SK-N-SH (cell line): ENCODE results near the gene MRFAP1L1. TPM values are rescaled to one million over a fixed set of nuclear protein-coding genes. Genes with fewer than 3 reads are reported as not detected.
"Not testable (repeated sequence)": the region's sequence is repeated elsewhere in the genome, so short reads cannot be mapped to it uniquely, and the experiment has no call there.

Experiments used
- CTCF ChIA-PET: fragments of 300-600, 350-600 bp; formaldehyde crosslinking; extraction: SDS; loops from one replicate; lab custom pipeline; 2021; lab: Yijun Ruan, JAX
- POLR2A ChIA-PET: fragments of 350-600 bp; sonication (Branson Sonifier 250); formaldehyde crosslinking; extraction: SDS; loops from one replicate; lab custom pipeline; 2020; ENCODE audit warnings: antibody characterized with exemption, inconsistent platforms; lab: Yijun Ruan, JAX
- DNase-seq: peaks from one replicate; pipeline ENCODE4 v3.0.0; 2012
- H2AFZ ChIP-seq: fragments of 200-600 bp; sonication (generic); 2 replicates; pipeline ENCODE4 v1.8.1; 2016; ENCODE audit warnings: antibody characterized with exemption, mild to moderate bottlenecking, low read depth
- H3F3A ChIP-seq: fragments of 200-600 bp; sonication (generic); replicated peaks from 2 replicates; pipeline ENCODE3; 2016; ENCODE audit warnings: antibody characterized with exemption, mild to moderate bottlenecking; ENCODE audit not compliant: insufficient read depth
- H3K27ac ChIP-seq, 2 experiments: fragments of 200-500 bp in 1 of 2; fragments of 200-600 bp in 1 of 2; sonication (Bioruptor generic) in 1 of 2; sonication (generic), shearing (Covaris generic) in 1 of 2; 2 replicates each; pipeline versions ENCODE4 v1.5.1 to v1.6.1; 2014 to 2016; ENCODE audit warnings: low read depth in 2 of 2, inconsistent platforms in 1 of 2, low read length in 1 of 2, mild to moderate bottlenecking in 1 of 2, mixed read lengths in 1 of 2
- H3K27me3 ChIP-seq: fragments of 200-600 bp; sonication (generic), shearing (Covaris generic); 2 replicates; pipeline ENCODE4 v1.6.1; 2016; ENCODE audit warnings: mixed run types; ENCODE audit not compliant: insufficient read depth
- H3K36me3 ChIP-seq, 2 experiments: fragments of 200-500 bp in 1 of 2; fragments of 200-600 bp in 1 of 2; sonication (Bioruptor generic) in 1 of 2; sonication (generic) in 1 of 2; replicated peaks in 1 of 2; 2 replicates each; pipeline versions ENCODE3 to v1.5.1; 2014 to 2016; ENCODE audit warnings: low read length in 1 of 2, mild to moderate bottlenecking in 1 of 2; ENCODE audit not compliant: insufficient read depth in 2 of 2, control insufficient read depth in 1 of 2
- H3K4me1 ChIP-seq, 2 experiments: fragments of 200-500 bp in 1 of 2; fragments of 200-600 bp in 1 of 2; sonication (Bioruptor generic) in 1 of 2; sonication (generic), shearing (Covaris generic) in 1 of 2; 2 replicates each; pipeline versions ENCODE4 v1.5.1 to v1.6.1; 2014 to 2016; ENCODE audit warnings: low read depth in 1 of 2, low read length in 1 of 2, mixed run types in 1 of 2; ENCODE audit not compliant: insufficient read depth in 2 of 2, control insufficient read depth in 1 of 2
- H3K4me2 ChIP-seq: fragments of 200-600 bp; sonication (generic), shearing (Covaris generic); 2 replicates; pipeline ENCODE4 v1.6.1; 2017; ENCODE audit warnings: mixed run types
- H3K4me3 ChIP-seq, 2 experiments: fragments of 200-500 bp in 1 of 2; fragments of 200-600 bp in 1 of 2; sonication (Bioruptor generic) in 1 of 2; sonication (generic), shearing (Covaris generic) in 1 of 2; 2 replicates each; pipeline versions ENCODE4 v1.5.1 to v1.8.1; 2014 to 2016; ENCODE audit warnings: low read depth in 2 of 2, inconsistent platforms in 1 of 2, low read length in 1 of 2, mild to moderate bottlenecking in 1 of 2, mixed read lengths in 1 of 2, moderate library complexity in 1 of 2
- H3K79me2 ChIP-seq: fragments of 200-600 bp; sonication (generic); 2 replicates; pipeline ENCODE4 v1.8.1; 2017; ENCODE audit warnings: mild to moderate bottlenecking; ENCODE audit not compliant: insufficient read depth
- H3K9ac ChIP-seq: fragments of 200-600 bp; sonication (generic); 2 replicates; pipeline ENCODE4 v1.6.1; 2017; ENCODE audit warnings: mixed run types
- H3K9me2 ChIP-seq: fragments of 200-600 bp; sonication (generic); 2 replicates; pipeline ENCODE4 v1.6.1; 2017; ENCODE audit warnings: mixed run types
- H3K9me3 ChIP-seq: fragments of 200-600 bp; sonication (generic); 2 replicates; pipeline ENCODE4 v1.6.1; 2017; ENCODE audit warnings: mixed run types, mild to moderate bottlenecking, moderate library complexity
- H4K20me1 ChIP-seq: fragments of 200-600 bp; sonication (generic); 2 replicates; pipeline ENCODE4 v1.6.1; 2017; ENCODE audit warnings: mild to moderate bottlenecking, mixed run types; ENCODE audit not compliant: insufficient read depth
- ELF1 ChIP-seq: IDR thresholded peaks from 2 replicates; pipeline ENCODE4 v1.4.0; 2012
- EP300 ChIP-seq, 2 experiments: IDR thresholded peaks; 2 replicates each; pipeline versions ENCODE4 v1.4.0 to v1.6.1; 2012; ENCODE audit warnings: borderline replicate concordance in 1 of 2, low read depth in 1 of 2, low read length in 1 of 2
- EZH2phosphoT487 ChIP-seq: fragments of 200-600 bp; sonication (generic); IDR thresholded peaks from 2 replicates; pipeline ENCODE4 v1.6.1; 2017; ENCODE audit warnings: low read depth, mixed run types, mild to moderate bottlenecking, antibody characterized with exemption, moderate library complexity, borderline replicate concordance
- FOSL2 ChIP-seq: IDR thresholded peaks from 2 replicates; pipeline ENCODE4 v1.4.0; 2012; ENCODE audit warnings: low read depth, mild to moderate bottlenecking, moderate library complexity, borderline replicate concordance
- FOXJ3 ChIP-seq: sonication (generic); formaldehyde crosslinking; IDR thresholded peaks from 2 replicates; pipeline ENCODE4 v1.5.1; 2020; ENCODE audit warnings: mild to moderate bottlenecking, missing genetic modification reagents
- FOXM1 ChIP-seq: IDR thresholded peaks from 2 replicates; pipeline ENCODE4 v1.4.0; 2012; ENCODE audit warnings: low read depth, mild to moderate bottlenecking
- GABPA ChIP-seq: IDR thresholded peaks from 2 replicates; pipeline ENCODE4 v1.4.0; 2012; ENCODE audit warnings: low read depth, mild to moderate bottlenecking
- MXI1 ChIP-seq: IDR thresholded peaks from 2 replicates; pipeline ENCODE4 v1.6.1; 2012; ENCODE audit warnings: mild to moderate bottlenecking, low read depth, low read length, improper control_type of control experiment
- NRF1 ChIP-seq: IDR thresholded peaks from 2 replicates; pipeline ENCODE4 v1.6.1; 2012; ENCODE audit warnings: low read depth, mild to moderate bottlenecking, low read length
- RCOR1 ChIP-seq: fragments of 150-350 bp; IDR thresholded peaks from 2 replicates; pipeline ENCODE4 v1.6.1; 2017; ENCODE audit warnings: antibody characterized with exemption, low read length
- RFX5 ChIP-seq: IDR thresholded peaks from 2 replicates; pipeline ENCODE4 v1.6.1; 2012; ENCODE audit warnings: mild to moderate bottlenecking, improper control_type of control experiment, low read length
- SMC3 ChIP-seq: IDR thresholded peaks from 2 replicates; pipeline ENCODE4 v1.6.1; 2012; ENCODE audit warnings: low read depth, low read length, improper control_type of control experiment
- TEAD4 ChIP-seq: IDR thresholded peaks from 2 replicates; pipeline ENCODE4 v1.4.0; 2012; ENCODE audit warnings: mild to moderate bottlenecking, borderline replicate concordance; ENCODE audit not compliant: insufficient read depth
- WGBS: methylation state at CpG from one replicate; pipeline ENCODE4 v1.1.6; 2017; ENCODE audit warnings: low lambda C conversion rate; 5-methylcytosine and 5-hydroxymethylcytosine counted together
- polyA plus RNA-seq, 3 experiments: library from polyadenylated mRNA; depleted of rRNA; stranded (reverse); fragments of >200 nt; gene quantifications; 2 replicates each; pipeline ENCODE4 v1.2.3, GENCODE V29; 2012
- TF ChIP-seq, protein P1 (sequence below): fragments of 150-350 bp; IDR thresholded peaks from 2 replicates; pipeline ENCODE4 v1.6.1; 2016; ENCODE audit warnings: mild to moderate bottlenecking, low read depth, low read length
- TF ChIP-seq, protein P2 (sequence below): IDR thresholded peaks from 2 replicates; pipeline ENCODE4; 2012
- TF ChIP-seq, protein P3 (sequence below): fragments of 200-600 bp; sonication (generic); IDR thresholded peaks from 2 replicates; pipeline ENCODE4 v1.6.1; 2017; ENCODE audit warnings: antibody characterized with exemption, mild to moderate bottlenecking, moderate library complexity

The MRFAP1L1 gene
- polyA plus RNA-seq, 1 of the 3 experiments (the other 2 are of a cell fraction), result 60.3 TPM

DNA sequence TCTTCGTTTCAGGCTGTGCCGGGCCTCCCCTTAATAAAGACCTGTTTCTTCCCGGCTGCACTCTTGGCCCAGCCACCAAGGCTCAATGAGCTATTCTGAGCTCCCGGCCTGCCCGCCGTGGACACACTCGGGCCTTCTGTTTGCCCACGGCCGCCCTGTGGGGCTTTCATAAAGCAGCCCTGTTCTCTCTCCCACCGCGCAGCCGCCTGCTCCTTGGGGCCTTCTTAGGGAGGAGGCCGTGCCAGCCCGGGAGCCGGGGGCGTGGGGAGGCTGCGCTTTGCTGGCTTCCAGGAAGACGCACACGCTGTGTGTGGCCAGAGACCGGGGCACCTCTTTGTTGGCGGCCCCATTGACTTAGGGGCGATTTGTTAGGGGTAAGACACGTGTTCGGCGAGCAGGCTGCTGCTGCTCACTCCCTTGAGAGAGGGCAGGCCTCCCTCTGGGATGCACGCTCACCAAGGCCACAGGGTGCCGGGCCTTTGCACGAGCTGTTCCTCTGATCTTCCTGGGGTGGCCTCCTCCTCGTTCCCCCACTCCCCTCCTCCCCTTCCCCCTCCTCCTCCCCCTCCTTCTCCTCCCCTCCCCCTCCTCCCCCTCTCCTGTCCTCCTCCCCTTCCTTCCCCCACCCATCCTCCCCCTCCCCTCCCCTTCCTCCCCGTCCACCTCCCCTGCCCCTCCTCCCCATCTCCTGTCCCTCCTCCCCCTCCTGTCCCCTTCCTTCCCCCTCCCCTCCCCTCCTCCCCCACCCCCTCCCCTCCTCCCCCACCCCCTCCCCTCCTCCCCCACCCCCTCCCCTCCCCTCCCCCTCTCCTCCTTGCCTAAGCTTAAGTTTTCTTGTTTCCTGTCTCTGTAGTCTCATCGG lies 17.6 kb upstream of the MRFAP1L1 start (continued):
- TF ChIP-seq EZH2phosphoT487, result no peak
- TF ChIP-seq, protein P1, sequence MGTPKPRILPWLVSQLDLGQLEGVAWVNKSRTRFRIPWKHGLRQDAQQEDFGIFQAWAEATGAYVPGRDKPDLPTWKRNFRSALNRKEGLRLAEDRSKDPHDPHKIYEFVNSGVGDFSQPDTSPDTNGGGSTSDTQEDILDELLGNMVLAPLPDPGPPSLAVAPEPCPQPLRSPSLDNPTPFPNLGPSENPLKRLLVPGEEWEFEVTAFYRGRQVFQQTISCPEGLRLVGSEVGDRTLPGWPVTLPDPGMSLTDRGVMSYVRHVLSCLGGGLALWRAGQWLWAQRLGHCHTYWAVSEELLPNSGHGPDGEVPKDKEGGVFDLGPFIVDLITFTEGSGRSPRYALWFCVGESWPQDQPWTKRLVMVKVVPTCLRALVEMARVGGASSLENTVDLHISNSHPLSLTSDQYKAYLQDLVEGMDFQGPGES, result no peak

DNA sequence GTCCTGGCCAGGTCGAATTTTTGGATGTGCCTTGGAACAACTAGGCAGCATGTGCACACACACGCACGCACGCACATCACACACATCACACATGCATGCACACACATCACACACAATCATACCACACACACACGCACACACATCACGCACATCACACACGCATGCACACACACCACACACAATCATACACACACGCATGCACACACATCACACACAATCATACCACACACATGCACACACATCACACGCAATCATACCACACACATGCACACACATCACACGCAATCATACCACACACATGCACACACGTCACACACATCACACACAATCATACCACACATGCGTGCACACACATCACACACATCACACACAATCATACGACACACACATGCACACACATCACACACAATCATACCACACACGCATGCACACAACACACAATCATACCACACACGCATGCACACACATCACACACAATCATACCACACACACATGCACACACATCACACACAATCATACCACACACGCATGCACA lies 15.8 kb upstream of the MRFAP1L1 start:
- H3K79me2 ChIP-seq, H3K9me3 ChIP-seq, H4K20me1 ChIP-seq, H2AFZ ChIP-seq, H3K36me3 ChIP-seq, H3K9ac ChIP-seq, H3K4me1 ChIP-seq, H3K4me3 ChIP-seq, H3K9me2 ChIP-seq, H3K27me3 ChIP-seq, H3F3A ChIP-seq, H3K27ac ChIP-seq, H3K4me2 ChIP-seq, DNase-seq, POLR2A ChIA-PET: not testable (repeated sequence)
- WGBS, result 85% methylated on average over 16 of the region's 16 CpGs
- CTCF ChIA-PET, result interaction anchor here (10.2 kb wide), 1 partner anchor 150 kb away, joined by 204 read pairs; no protein-coding TSS in a partner anchor

DNA sequence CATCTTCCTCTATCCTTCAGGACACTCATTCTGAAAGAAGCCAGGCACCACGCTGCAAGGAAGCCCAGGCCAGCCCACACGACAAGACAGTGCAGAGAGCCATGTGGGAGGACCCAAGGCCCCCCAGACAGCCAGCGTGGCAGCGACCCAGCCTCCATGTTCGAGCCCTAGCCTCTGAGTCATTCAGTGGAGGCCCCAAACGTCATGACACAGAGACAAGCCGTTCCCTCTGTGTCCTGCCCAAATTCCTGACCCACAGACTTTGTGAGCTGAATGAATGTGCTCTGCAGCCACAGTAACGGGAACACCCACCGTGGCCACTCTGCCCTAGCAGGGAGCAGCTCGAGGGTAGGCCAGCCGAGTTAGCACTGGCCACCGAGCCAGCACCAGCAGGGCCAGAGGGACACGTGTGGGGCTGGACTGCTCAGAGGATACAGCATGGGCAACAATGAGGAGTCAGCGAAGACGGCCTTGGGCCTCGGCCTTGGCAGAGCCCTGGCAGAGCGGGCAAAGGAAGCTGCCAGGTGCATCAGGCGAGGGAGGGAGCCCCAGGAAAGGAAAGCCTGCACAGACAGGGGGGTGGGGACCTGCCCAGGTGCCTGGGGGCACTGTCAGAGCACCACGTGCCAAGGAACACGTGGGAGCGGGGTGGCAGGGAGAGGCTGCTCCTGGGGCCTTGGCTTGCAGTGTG lies 14.9 kb upstream of the MRFAP1L1 start:
- no peak overlapping the region for H3K4me3 ChIP-seq
- no peak overlapping the region for H3K4me2 ChIP-seq
- no peaks in the 10 kb centered on the region for H3K79me2 ChIP-seq
- 73% methylated on average over 19 of the region's 21 CpGs for WGBS
- H3K9ac ChIP-seq, result no peak overlapping the region
- H3K9me2 ChIP-seq, result no peaks in the 10 kb centered on the region
- CTCF ChIA-PET, result interaction anchor here (10.2 kb wide), 1 partner anchor 151 kb away, joined by 204 read pairs; no protein-coding TSS in a partner anchor
- H2AFZ ChIP-seq, result no peak overlapping the region
- POLR2A ChIA-PET, result no interaction called here
- H3K4me1 ChIP-seq, result peaks cover 0 to 6% of the 10 kb centered on the region in 2 experiments; a peak in 1 of 4 replicates
- no peaks in the 10 kb centered on the region for H3K36me3 ChIP-seq
- no peaks in the 10 kb centered on the region for H3K9me3 ChIP-seq
- H3K27me3 ChIP-seq, result no peaks in the 10 kb centered on the region
- H3K27ac ChIP-seq, result no peak overlapping the region
- no peaks in the 10 kb centered on the region for H4K20me1 ChIP-seq
- peaks cover 7% of the 10 kb centered on the region for H3F3A ChIP-seq
- no peak for DNase-seq
- TF ChIP-seq RFX5 (no peak), EP300 (IDR thresholded peaks at IDR 0.05; ENCODE audit: borderline replicate concordance in 1 of 2, low read depth in 1 of 2, low read length in 1 of 2) (no peak), ELF1 (no peak), FOSL2 (no peak), SMC3 (no peak), NRF1 (no peak), EZH2phosphoT487 (no peak), RCOR1 (no peak), TEAD4 (no peak), FOXJ3 (CRISPR knock-in tag) (no peak), FOXM1 (no peak), GABPA (no peak), MXI1 (no peak)
- TF ChIP-seq, protein P2, sequence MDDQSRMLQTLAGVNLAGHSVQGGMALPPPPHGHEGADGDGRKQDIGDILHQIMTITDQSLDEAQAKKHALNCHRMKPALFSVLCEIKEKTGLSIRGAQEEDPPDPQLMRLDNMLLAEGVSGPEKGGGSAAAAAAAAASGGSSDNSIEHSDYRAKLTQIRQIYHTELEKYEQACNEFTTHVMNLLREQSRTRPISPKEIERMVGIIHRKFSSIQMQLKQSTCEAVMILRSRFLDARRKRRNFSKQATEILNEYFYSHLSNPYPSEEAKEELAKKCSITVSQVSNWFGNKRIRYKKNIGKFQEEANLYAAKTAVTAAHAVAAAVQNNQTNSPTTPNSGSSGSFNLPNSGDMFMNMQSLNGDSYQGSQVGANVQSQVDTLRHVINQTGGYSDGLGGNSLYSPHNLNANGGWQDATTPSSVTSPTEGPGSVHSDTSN, result no peak
- TF ChIP-seq, protein P3, sequence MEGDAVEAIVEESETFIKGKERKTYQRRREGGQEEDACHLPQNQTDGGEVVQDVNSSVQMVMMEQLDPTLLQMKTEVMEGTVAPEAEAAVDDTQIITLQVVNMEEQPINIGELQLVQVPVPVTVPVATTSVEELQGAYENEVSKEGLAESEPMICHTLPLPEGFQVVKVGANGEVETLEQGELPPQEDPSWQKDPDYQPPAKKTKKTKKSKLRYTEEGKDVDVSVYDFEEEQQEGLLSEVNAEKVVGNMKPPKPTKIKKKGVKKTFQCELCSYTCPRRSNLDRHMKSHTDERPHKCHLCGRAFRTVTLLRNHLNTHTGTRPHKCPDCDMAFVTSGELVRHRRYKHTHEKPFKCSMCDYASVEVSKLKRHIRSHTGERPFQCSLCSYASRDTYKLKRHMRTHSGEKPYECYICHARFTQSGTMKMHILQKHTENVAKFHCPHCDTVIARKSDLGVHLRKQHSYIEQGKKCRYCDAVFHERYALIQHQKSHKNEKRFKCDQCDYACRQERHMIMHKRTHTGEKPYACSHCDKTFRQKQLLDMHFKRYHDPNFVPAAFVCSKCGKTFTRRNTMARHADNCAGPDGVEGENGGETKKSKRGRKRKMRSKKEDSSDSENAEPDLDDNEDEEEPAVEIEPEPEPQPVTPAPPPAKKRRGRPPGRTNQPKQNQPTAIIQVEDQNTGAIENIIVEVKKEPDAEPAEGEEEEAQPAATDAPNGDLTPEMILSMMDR, result no peak
- TF ChIP-seq, protein P1, result no peak
